ENCODE measurements around the gene BRIX1.
A peak's percentile ranks its signal among the peaks of the same experiment; 100 is the strongest.
"Not testable (repeated sequence)": the region's sequence is repeated elsewhere in the genome, so short reads cannot be mapped to it uniquely, and the experiment has no call there.

BRIX1 gene

DNA sequence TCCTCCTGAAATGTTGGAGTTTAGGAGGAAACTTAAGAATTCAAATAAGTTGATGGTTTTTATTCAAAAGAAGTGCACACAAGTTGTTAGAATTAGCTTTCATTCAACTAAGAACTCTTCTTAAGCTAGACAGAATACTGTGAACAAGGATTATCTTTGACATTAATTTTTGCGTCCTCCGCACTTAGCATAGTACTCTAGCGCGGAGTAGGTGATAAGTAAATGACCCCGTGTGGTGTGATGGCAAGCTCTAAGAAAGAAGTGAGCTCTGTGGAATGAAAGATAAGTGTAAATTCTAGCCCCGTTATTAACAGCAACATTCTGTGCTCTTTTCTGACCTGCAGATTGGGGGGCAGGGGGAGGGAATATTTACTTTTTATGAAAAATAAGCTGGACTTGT lies 1.0 kb downstream of the BRIX1 start:
- DNase-seq: no peak

DNA sequence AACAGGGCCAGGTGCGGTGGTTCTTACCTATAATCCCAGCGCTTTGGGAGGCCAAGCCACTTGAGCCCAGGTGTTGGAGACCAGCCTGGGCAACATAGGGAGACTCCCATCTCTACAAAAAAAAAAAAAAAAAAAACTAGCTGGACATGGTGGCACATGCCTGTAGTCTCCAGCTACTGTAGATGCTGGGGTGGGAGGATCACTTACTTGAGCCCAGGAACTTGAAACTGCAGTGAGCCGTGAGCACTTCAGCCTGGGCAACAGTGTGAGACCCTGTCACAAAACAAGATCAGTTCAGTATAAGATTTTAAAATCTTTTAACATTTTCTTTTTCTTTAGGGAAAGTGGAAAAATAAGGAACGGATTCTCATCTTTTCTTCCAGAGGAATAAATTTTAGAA lies 2.5 kb downstream of the BRIX1 start:
- no peak for DNase-seq

DNA sequence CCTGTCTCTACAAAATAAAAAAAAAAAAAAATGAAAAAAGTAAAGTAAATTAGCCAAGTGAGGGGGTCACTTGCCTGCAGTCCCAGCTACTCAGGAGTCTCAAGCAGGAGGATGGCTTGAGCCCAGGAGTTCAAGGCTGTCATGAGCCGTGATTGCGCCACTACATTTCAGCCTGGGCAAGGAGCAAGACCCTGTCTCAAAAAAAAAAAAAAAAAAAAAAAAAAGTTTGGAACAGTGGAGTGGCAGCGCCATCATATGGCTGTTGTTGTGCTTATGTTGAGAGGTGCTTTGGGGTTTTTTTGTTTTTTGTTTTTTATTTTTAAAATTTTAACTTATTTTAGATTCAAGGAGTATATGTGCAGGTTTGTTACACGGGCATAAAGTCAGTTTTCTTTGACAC lies 3.6 kb downstream of the BRIX1 start:
- no peak for DNase-seq

DNA sequence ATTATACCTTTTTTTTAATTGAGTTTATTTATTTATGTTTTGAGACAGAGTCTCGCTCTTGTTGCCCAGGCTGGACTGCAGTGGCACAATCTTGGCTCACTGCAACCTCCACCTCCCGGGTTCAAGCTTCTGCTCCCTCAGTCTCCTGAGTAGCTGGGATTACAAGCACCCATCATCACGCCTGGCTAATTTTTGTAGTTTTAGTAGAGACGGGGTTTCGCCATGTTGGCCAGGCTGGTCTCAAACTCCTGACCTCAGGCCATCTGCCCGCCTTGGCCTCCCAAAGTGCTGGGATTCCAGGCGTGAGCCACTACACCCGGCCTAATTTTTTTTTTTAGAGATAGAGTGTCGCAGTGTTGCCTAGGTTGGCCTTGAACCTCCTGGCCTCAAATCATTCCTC lies 7.7 kb downstream of the BRIX1 start:
- DNase-seq: not testable (repeated sequence)

DNA sequence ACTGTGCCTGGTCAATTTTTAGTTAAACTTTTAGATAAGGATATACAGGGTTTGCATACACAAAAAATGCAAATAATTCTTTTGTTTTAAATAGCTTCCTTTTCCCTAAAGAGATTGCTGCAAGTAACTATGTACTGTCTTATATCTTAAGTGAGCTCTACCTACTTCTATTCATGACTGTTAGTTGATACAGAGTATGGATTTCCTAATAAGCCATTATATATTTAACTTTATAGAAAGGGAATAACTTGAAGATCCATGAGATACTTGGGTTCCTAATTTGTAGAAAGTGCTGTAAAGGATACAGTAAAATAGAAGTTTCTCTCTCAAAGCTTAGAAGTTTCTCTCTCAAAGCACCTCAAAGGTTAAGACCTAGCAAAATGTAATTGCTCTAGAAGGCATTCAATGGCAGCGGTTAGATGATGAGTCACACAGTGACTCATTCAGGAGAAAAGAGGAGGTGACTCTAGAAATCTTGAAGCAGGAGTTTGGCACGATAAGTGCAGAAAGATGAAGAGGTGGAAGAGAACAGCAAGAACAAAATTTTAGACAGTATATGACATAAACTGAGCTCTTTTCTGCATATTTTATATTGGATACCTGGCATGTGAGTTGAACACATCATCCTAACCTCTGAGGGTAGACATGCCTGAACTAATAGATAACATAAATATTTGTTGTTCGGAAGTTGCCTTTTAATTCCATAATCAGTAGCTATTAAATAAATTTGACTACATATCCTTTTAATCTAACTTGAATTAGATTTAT lies 8.4 kb downstream of the BRIX1 start:
- DNase-seq: peak; percentile 17

DNA sequence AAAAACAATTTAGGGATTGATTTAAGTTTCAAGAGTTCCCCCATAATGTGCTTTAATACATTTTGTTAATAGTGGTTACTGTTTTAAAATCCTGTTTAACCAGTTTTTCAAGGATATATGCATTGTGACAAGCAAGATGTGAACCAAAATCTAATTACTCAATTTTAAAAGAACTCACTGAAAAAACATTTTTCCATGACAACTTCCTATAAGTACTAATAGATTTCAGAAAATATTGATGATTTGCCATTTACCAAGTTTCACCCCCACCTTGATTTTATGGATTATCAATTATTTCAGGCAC lies 8.9 kb downstream of the BRIX1 start:
- no peak for DNase-seq

DNA sequence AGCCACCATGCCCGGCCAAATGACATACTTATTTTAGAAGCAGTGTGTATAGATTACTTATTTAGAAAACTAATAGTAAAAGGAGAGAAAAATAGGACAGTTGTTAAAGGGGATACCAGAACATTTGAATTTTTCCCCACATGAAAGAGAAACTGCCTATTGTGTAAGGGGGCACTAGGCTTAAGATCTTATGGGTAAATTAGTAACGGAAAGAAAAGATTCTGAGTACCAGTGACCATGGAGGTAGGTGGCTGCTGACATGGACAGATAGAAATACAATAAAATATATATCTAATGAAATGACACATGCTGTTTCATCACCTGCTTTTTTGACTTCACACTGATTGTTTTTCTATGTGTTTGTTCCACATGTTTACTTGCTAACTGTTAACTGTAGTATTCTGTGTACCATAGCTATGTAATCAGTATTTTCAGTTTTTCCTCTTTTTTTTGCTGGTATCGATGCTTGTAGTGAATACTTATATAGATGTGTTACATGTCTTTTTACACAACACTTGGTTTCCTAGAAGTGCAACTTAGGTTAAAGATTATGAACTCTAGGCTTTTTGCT lies 10.9 kb downstream of the BRIX1 start:
- no peak for DNase-seq

DNA sequence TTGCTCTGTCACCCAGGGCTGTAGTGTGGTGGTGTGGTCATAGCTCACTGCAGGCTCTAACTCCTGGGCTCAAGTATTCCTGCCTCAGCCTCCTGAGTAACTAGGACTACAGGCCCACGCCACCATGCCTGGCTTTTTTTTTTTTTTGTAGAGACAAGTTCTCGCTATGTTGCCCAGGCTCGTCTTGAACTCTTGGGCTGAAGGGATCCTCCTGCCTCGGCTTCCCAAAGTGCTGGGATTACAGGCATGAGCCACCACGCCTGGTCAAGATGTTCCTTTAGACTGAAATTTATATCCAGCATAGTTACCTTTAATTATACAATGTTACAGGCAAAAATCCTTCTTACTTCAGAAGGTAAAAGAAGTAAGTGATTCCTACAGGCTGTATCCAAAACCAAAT lies 12.3 kb downstream of the BRIX1 start:
- DNase-seq: no peak

DNA sequence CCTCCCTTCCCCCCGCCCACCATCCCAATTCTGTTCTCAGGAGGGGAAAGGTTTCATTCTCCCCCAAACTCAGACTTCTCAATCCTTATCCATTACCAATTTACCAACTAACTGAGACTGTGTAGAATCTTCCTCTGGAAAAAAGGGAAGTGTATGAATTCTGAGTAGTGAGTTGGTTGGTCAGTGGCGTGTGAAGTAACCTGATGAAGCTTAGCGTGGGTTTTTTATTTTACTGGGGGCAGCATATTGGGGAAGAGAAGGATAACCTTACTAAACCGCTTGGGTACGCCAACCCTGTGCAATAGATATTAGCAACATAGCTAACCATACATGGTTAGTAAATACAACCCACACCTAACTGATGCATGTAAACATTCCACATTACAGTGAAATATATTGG lies 12.8 kb downstream of the BRIX1 start:
- no peak for DNase-seq

DNA sequence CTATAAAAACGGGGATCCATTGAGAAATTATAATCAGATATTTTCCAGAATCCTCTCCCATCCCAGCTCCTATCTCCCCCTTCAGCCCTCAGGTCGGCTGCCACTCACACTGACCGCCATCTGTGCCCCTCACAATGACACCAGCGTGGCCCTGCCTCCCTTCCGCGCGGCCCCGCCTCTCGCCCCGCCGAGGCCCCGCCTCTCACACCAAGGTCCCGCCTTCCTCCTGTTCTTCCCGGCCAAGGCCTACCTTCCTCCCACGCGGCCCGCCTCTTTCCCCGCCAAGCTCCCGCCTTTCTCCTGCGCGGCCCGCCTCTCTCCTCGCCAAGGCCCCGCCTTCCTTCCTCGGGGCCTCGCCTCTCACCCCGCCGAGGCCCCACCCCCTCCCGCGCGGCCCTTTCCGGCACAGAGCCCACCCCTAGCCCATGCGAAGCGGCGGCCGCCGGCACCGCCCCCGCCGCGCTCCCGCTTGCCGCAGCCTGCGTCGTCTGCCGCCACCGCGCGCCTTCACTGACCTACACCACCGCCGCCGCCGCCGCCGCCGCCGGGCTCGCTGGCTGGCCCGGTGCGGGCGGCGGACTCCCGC lies 13.7 kb downstream of the BRIX1 start, which contains the start of gene DNAJC21:
Gene DNAJC21 (plus strand): TSS at position 426 of the 586 bp plus-strand sequence. CDS start 261 bp downstream, outside the sequence.
- DNase-seq: peak; percentile 98

DNA sequence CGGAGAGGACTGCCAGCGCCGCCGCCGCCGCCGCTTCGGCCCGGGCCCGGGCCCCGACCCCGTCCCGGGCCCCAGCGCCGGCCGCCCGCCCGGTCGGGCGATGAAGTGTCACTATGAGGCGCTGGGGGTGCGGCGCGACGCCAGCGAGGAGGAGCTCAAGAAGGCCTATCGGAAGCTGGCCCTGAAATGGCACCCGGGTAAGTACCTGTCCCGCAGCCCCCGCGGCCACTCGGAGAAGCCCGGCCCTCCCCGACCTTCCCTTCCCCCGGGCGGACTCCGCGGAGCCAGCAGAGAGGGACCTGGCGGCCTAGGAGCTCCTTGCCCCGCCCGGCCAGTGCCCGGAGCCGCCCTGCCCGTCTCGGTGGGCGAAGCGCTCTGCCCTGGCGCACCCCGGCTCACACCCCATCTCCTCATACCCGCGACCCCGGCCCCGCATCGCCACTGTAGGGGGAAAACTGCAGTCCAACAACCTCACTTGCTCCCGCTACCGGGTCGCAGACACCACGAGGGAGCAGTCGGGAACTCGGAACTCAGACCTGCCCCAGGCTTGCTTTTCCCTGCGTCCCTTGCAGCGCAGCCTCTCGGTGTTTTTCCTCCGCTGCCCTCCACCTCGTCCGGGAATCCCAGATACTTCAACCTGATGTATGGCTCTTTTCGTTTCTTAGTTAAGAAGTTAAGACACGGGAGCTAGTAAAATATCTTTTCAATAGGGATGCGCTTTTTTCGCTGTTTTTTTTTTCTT lies 14.4 kb downstream of the BRIX1 start:
- peak; percentile 87 for DNase-seq

DNA sequence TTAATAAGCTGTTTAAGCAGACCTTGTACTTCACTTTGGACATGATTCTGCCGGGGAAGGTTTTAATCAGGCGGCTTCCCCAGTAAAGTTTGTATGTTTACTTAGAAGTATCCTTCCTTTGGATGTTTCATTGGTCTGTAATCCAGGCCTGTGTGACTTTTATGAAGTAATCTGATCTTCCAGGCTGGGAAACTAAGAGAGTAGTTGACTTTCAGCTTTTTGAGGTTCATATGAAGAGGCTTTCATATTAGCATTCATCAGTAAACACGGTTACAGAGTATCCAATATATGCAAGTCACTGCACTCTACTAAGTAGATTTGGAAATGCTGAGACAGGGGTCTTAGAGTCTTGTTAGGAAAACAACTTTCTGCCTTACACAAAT lies 14.9 kb downstream of the BRIX1 start:
- DNase-seq: no peak

DNA sequence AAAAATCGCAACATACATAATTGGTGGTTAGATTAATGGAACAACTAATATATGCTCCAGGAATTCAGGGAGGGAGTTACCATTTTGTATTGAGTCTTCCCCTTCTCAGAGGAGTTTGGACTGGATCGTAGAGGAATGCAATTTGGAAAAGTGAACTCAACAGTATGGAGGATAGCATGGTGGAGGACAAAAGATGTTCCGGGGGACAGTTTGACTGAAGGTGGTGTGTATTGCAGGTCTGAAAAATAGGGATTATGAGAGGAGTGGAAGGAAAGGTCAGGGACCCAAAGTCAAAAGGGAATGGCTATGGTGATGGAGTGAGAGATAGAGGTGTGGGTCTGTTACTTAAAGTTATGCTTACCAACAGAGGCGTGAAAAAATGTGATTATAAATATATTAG lies 15.4 kb downstream of the BRIX1 start:
- DNase-seq: no peak

DNA sequence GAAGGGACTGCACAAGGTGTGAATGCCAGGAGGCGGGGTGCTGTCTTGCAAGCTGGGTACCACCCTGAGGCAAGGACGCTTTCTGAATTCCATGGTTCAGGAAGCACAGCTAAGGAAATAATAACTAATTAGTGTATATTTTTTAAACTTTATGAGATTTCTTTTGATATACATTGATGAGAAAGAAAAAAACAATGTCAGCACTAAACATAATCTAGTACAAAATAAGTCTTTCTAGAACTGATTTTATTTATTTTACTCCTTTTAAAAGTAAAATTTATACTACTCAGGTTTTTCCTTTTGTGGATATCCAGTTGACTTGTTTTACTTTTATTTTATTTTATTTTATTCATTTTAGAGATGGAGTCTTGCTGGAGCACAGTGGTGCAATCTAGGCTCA lies 17.4 kb downstream of the BRIX1 start:
- no peak for DNase-seq

DNA sequence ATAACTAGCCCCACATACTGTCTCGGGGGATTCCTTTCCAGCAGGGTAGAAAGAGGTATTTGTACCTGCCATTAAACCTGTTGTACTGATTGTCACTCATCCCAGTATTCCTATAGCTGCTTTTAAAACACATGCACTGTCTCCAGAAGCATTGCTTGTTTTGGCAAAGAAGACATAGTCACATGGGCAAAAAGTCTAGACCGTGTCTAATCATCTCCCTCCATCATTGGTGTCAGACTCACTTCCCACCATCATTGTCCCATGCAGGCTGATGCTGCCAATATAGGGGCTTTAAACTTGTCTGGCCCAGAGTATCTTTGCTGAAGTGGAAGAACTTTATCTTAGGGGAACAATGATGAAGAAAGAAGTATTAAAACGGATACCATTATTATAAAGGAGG lies 26.4 kb downstream of the BRIX1 start:
- no peak for DNase-seq

DNA sequence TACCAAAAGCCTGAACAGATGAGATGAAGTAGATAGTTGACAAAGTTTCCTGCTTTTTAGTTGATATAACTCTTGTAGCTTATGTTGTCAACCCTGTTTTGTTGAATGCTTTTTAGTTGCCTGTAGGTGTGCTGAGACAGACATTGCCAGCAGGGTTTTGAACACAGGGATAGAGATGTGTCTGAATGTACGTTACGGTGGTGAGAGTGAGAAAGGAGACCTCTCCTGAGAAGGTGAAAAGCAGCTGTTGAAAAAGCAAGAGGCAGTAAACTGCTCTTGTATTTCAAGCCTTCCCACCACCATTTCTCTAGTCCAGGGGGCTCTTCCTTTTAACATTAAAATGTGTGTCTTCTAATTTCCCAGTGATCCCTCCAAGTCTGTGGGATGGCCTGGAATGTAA lies 28.5 kb downstream of the BRIX1 start:
- DNase-seq: no peak

DNA sequence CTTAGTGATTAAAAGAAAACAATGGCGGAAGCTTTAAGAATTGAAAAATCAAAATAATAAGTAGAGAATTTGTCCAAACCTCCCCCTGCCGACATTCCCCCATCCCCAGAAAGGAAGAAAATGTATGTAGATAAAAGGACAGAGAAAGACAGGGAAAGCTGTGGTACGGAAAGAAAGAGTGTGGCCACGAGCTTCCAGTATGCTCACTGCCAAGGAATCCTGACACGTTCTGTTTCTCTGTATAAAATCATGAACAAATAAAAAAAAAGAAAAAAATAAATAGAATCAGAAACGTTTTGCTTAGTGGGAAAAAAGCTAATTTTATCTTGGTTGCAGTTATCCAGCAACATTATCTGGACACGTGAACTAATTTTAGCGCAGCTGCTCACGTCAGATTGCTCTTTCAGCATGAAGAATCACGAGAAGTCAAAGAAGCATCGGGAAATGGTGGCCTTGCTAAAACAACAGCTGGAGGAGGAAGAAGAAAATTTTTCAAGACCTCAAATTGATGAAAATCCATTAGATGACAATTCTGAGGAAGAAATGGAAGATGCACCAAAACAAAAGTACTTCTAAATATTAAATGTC lies 29.0 kb downstream of the BRIX1 start:
- DNase-seq: no peak

DNA sequence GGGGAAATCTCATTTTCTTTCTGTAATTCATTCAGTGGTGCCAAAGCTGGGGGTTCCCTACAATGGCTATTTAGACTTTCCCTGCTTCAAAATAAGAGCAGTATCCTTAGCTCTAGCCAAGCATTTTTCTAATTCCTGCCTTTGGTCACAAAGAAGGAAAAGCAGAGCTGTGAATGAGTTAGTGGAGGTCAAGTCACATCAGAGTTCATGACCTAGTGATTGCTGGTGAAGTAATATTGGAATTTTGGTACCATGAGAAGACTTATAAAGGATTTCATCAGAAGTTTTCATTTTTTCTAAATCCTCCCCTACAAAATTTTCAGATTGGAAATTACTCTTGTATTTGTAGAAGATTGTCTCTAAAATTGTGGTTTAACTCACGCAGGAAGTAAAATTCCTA lies 41.8 kb downstream of the BRIX1 start:
- no peak for DNase-seq

DNA sequence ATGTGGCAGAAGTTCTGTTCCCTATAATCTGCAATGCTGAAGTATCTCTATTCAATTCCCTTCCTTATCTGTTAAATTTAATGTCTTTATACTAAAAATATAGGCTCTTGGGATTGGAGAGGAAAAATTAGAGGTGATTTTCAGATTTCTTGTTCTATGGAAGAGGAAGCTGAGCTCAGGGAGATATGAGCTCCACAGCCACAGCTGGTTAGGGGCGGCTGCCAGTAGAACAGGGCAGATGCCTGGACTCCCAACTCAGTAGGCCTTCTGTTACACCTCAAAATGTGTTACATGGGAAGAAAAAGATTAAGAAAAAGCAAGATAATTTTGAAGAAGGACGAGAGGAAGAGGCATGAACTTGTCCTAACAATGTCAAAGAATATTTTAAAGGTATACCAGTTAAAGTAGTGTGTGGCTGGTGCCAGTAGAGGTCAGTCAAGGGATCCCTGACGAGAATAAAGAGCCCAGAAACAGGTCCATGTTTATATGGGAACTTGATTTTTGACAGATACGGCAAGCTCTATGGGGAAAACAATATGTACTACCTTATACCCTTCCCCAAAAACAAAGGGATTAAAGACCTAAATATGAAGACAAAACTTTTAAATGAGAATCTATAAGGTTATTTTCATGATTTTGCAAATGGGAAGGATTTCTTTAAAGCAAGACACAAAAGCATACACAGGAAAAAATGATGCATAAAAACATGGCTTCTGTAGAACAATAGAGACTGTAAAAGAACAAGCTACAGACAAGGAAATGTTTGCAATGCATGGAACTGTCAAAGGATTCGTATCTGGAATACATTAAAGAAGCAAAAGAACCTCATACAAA lies 42.6 kb downstream of the BRIX1 start:
- DNase-seq: peak; percentile 8

DNA sequence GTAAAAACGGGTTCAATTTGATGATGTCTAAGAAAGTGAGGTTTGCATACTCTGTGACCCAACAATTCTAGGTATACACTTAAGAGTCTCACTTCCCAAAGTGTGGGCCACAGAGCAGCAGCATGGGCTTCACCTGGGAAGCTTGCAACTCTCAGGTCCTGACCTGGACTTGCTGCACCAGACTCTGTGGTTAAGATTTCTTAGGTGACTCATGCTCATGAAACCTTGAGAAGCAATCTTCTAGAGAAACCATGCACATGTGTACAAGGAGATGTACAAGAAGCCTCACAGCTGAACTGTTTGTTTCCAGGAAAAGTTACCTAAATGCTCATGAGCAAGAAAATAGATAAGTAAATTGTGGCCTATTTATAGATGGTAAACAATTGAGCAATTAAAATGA lies 43.8 kb downstream of the BRIX1 start:
- no peak for DNase-seq

DNA sequence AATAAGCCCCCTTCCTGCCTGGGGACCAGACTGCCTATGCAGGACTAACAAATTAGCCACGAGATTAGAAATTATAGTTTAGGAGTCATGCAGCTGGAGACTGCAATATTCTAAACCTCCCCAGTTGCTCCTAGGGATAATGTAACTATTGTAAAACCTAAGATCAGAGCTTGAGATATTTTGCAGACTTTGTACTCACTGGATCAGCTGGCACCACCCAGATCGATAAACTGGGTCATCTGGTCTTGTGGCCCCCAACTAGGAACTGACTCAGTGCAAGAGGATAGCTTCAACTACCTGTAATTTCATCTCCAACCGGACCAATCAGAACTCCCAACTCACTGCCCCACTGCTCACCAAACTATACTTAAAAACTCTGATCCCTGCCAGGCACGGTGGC lies 52.0 kb downstream of the BRIX1 start:
- DNase-seq: no peak

DNA sequence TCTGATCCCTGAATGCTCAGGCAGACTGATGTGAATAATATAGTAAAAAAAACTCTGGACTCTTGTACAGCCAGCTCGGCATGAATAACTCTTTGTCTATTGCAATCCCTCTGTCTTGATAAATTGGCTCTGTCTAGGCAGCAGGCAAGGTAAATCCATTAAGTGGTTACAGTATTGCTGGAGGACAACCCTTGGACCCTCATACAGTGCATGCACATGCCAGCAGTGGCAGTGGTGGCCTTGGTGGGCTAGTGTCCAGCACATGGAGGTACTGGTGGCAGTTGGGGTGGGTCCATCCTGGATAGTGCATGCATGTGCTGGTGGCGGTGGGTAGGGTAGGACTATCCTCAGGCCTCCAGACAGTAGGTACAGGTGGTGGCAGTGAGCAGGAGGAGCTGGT lies 52.7 kb downstream of the BRIX1 start:
- no peak for DNase-seq

DNA sequence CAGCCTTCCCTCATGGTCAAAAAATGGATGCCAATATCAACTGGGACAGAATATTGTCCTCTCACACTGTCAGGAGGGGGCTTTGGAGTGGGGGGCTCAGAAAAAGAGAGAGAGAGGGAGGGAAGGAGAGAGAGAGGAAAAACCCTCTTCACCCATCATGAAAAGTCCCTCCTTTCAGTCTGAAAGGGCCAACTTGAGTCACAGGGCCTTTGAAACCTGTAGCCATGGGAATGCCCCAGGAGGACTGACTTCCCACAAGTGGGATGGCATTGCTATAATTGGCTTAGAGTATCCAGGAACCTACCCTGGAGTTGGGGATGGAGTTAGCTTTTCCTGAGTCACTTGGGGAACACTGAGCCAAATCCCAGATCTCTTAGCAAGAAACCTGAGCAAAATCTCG lies 55.0 kb downstream of the BRIX1 start:
- no peak for DNase-seq

Measured in CD4-positive, alpha-beta T cell treated with Interleukin-17A for 1 hour (primary cell).